PC-9 (cell line): ENCODE results near the gene RBM14. TPM values are rescaled to one million over a fixed set of nuclear protein-coding genes. Genes with fewer than 3 reads are reported as not detected.

ENCODE experiments used
- BruUV-seq: library from RNA; stranded (reverse); fragments of 400-500 nt; replicated peaks from 2 replicates; lab custom pipeline; 2021; lab: Mats Ljungman, UMichigan
- CTCF ChIA-PET: fragments of 300-600 bp; sonication (Branson Sonifier 250); formaldehyde crosslinking; loops from one replicate; lab custom pipeline; 2022; ENCODE audit warnings: antibody characterized with exemption; lab: Charles Lee
- POLR2A ChIA-PET: fragments of 300-600 bp; sonication (Branson Sonifier 250); formaldehyde crosslinking; loops from one replicate; lab custom pipeline; 2022; ENCODE audit warnings: antibody characterized with exemption; ENCODE audit not compliant: unreplicated experiment; lab: Charles Lee
- DNase-seq, 2 experiments: peaks; one replicate each; pipeline versions ENCODE4 v3.0.0 to v3.0.0-alpha.2; 2015 to 2022; ENCODE audit warnings: mixed read lengths in 1 of 2
- H2AFZ ChIP-seq: fragments of 200-600 bp; sonication (generic); 2 replicates; pipeline ENCODE4 v1.8.1; 2017; ENCODE audit warnings: antibody characterized with exemption
- H3F3A ChIP-seq: fragments of 200-600 bp; sonication (generic); 2 replicates; pipeline ENCODE4 v1.8.1; 2017; ENCODE audit warnings: antibody characterized with exemption, mild to moderate bottlenecking, low read depth; ENCODE audit not compliant: insufficient read depth
- H3K27ac ChIP-seq: fragments of 200-600 bp; sonication (generic); 2 replicates; pipeline ENCODE4 v1.6.1; 2016; ENCODE audit warnings: mixed run types
- H3K27me3 ChIP-seq: fragments of 200-600 bp; sonication (generic); 2 replicates; pipeline ENCODE4 v1.6.1; 2016; ENCODE audit warnings: low read depth, mixed run types; ENCODE audit not compliant: insufficient read depth
- H3K36me3 ChIP-seq: fragments of 200-600 bp; sonication (generic); 2 replicates; pipeline ENCODE4 v1.6.1; 2016; ENCODE audit warnings: low read depth, mixed run types
- H3K4me1 ChIP-seq: fragments of 200-600 bp; sonication (generic); replicated peaks from 2 replicates; pipeline ENCODE4 v1.6.1; 2016; ENCODE audit warnings: mixed run types; ENCODE audit not compliant: insufficient read depth
- H3K4me2 ChIP-seq: fragments of 200-600 bp; sonication (generic); 2 replicates; pipeline ENCODE4 v1.6.1; 2017; ENCODE audit warnings: mixed run types
- H3K4me3 ChIP-seq: fragments of 200-600 bp; sonication (generic); 2 replicates; pipeline ENCODE4 v1.6.1; 2016; ENCODE audit warnings: mixed run types
- H3K79me2 ChIP-seq: fragments of 200-600 bp; sonication (generic); 2 replicates; pipeline ENCODE4 v1.6.1; 2017; ENCODE audit warnings: low read depth, mixed run types
- H3K9me2 ChIP-seq: fragments of 200-600 bp; sonication (generic); 2 replicates; pipeline ENCODE4 v1.8.1; 2017; ENCODE audit warnings: mild to moderate bottlenecking; ENCODE audit not compliant: insufficient read depth
- H3K9me3 ChIP-seq: fragments of 200-600 bp; sonication (generic); 2 replicates; pipeline ENCODE4 v1.8.1; 2016; ENCODE audit warnings: low read depth; ENCODE audit not compliant: insufficient read depth
- H4K20me1 ChIP-seq: fragments of 200-600 bp; sonication (generic); 2 replicates; pipeline ENCODE4 v1.8.1; 2017; ENCODE audit not compliant: insufficient read depth
- CTCF ChIP-seq: fragments of 200-600 bp; sonication (generic); conservative IDR thresholded peaks from 2 replicates; pipeline ENCODE4 v1.6.1; 2017; ENCODE audit warnings: mixed run types, antibody characterized with exemption, mild to moderate bottlenecking, moderate library complexity
- EZH2 ChIP-seq: fragments of 200-600 bp; sonication (generic); IDR thresholded peaks from 2 replicates; pipeline ENCODE4 v1.8.0; 2017; ENCODE audit warnings: antibody characterized with exemption, low read depth
- intact Hi-C: fragments of 100-400 bp; cut with micrococcal nuclease; formaldehyde crosslinking; loops from one replicate; pipeline ENCODE4 v1.10.0; 2022; ENCODE audit not compliant: unreplicated experiment
- total RNA-seq: library from RNA; stranded (reverse); gene quantifications from 2 replicates; pipeline ENCODE4 v1.2.3, GENCODE V29; 2021

Gene RBM14
- total RNA-seq, 1 experiment from 2014 or later, result 108 TPM

GRCh38 chr11:66643745-66644437, 27.5 kb downstream of the RBM14 start:
- H4K20me1 ChIP-seq, result peaks cover 99% of the 10 kb centered on the region
- CTCF ChIA-PET, result no interaction called here
- BruUV-seq, result no TSS peak

GRCh38 chr11:66646828-66647227, 30.4 kb downstream of the RBM14 start:
- Histone ChIP-seq H3K9me2 (no peaks in the 10 kb centered on the region), H3K4me2 (no peak overlapping the region), H3K4me1 (peaks cover 10% of the 10 kb centered on the region), H2AFZ (no peak overlapping the region), H3K9me3 (no peaks in the 10 kb centered on the region), H4K20me1 (peaks cover 91% of the 10 kb centered on the region), H3K79me2 (peaks cover 83% of the 10 kb centered on the region), H3K27me3 (no peaks in the 10 kb centered on the region), H3F3A (peaks cover 75% of the 10 kb centered on the region), H3K4me3 (no peak overlapping the region), H3K36me3 (peaks cover 60% of the 10 kb centered on the region), H3K27ac (no peak overlapping the region)
- ChIA-PET CTCF (no interaction called here), POLR2A (interaction anchor here (0.7 kb wide), 1 partner anchor 55 kb away, joined by 4 read pairs; no protein-coding TSS in a partner anchor)
- no peak for DNase-seq
- TF ChIP-seq CTCF (no peak), EZH2 (no peak)
- intact Hi-C loops, result no loop called here
- BruUV-seq, result no TSS peak

More at GRCh38 chr11:66643745-66644437, 27.5 kb downstream of the RBM14 start:
- Histone ChIP-seq H3K4me3 (no peak overlapping the region), H3K9me2 (no peaks in the 10 kb centered on the region), H3K4me2 (no peak overlapping the region), H3K4me1 (peaks cover 34% of the 10 kb centered on the region), H3F3A (peaks cover 64% of the 10 kb centered on the region), H3K27me3 (no peaks in the 10 kb centered on the region), H3K79me2 (peaks cover 97% of the 10 kb centered on the region), H3K27ac (no peak overlapping the region), H2AFZ (no peak overlapping the region), H3K9me3 (no peaks in the 10 kb centered on the region), H3K36me3 (peaks cover 73% of the 10 kb centered on the region)
- TF ChIP-seq EZH2 (no peak), CTCF (no peak)
- POLR2A ChIA-PET, result no interaction called here
- DNase-seq, result no peak
- intact Hi-C loops, result no loop called here

GRCh38 chr11:66649903-66650302, 33.5 kb downstream of the RBM14 start:
- peaks cover 61% of the 10 kb centered on the region for H3K79me2 ChIP-seq
- no peaks in the 10 kb centered on the region for H3K27me3 ChIP-seq
- H2AFZ ChIP-seq, result no peak overlapping the region
- no peaks in the 10 kb centered on the region for H3K4me1 ChIP-seq
- no peak overlapping the region for H3K4me2 ChIP-seq
- DNase-seq, result no peak
- H3K9me2 ChIP-seq, result no peaks in the 10 kb centered on the region
- ChIA-PET CTCF (no interaction called here), POLR2A (no interaction called here)
- peaks cover 39% of the 10 kb centered on the region for H3K36me3 ChIP-seq
- H3K9me3 ChIP-seq, result no peaks in the 10 kb centered on the region
- H3K27ac ChIP-seq, result no peak overlapping the region
- intact Hi-C loops, result no loop called here
- H4K20me1 ChIP-seq, result peaks cover 80% of the 10 kb centered on the region
- H3F3A ChIP-seq, result peaks cover 80% of the 10 kb centered on the region; the same call in 1 of the 2 replicates
- TF ChIP-seq CTCF (no peak), EZH2 (no peak)
- BruUV-seq, result no TSS peak
- no peak overlapping the region for H3K4me3 ChIP-seq
